Measurements from ENCODE around the gene RAB7A.

- TF ChIP-seq, protein P1, sequence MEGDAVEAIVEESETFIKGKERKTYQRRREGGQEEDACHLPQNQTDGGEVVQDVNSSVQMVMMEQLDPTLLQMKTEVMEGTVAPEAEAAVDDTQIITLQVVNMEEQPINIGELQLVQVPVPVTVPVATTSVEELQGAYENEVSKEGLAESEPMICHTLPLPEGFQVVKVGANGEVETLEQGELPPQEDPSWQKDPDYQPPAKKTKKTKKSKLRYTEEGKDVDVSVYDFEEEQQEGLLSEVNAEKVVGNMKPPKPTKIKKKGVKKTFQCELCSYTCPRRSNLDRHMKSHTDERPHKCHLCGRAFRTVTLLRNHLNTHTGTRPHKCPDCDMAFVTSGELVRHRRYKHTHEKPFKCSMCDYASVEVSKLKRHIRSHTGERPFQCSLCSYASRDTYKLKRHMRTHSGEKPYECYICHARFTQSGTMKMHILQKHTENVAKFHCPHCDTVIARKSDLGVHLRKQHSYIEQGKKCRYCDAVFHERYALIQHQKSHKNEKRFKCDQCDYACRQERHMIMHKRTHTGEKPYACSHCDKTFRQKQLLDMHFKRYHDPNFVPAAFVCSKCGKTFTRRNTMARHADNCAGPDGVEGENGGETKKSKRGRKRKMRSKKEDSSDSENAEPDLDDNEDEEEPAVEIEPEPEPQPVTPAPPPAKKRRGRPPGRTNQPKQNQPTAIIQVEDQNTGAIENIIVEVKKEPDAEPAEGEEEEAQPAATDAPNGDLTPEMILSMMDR (IDR thresholded peaks at IDR 0.05) = no peak
- TF ChIP-seq POLR2A (IDR thresholded peaks at IDR 0.05) = no peak
Observed at GRCh38 chr3:128748557-128748956, 22.6 kb downstream of the RAB7A start.

Measured in thyroid gland (tissue), 4 donors.